Activated CD4-positive, alpha-beta T cell treated with anti-CD3 and anti-CD28 coated beads, Interleukin-2, amount 50 U/mL, for 4 hours (primary cell): Measurements from ENCODE around the gene SPNS2.

Experiments used
- DNase-seq, 2 experiments: peaks; one replicate each; pipeline ENCODE4 v3.0.0-alpha.2; 2020

SPNS2 gene

DNA sequence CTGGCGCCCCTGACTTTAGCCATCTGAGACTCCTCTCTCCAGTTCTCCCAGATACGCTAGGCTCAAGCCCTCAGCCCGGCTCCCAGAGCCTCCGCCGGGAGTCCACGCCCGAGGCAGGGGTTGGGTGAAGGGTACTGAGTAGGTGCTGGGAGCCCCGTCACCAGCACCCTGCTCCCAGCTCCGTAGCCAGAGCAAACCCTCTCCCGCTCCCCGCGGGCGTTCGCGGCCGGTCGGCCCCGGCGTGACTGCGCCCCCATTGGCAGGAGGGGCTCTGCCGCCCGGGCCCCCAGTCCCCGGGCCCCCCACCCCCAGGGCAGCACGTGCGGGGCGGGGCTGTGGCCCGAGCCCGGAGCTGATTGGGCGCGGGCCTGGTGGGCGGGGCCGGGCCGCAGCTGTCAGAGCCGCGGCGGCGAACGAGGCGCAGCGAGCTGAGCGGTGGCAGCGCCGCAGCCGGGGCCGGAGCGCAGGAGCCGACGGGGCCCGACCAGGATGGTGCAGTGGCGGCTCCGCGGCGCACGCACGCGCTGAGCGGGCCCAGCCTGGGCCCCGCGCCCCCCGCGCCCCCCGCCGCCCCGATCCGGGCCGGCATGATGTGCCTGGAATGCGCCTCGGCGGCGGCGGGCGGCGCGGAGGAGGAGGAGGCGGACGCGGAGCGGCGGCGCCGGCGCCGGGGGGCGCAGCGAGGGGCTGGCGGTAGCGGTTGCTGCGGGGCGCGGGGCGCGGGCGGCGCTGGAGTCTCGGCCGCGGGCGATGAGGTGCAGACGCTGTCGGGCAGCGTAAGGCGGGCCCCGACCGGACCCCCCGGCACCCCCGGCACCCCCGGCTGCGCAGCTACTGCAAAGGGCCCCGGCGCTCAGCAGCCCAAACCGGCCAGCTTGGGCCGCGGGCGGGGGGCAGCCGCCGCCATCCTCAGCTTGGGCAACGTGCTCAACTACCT lies at the start of gene SPNS2:
SPNS2 (plus strand) TSS at position 421 of the 937 bp plus-strand sequence; CDS start at position 588, 167 bp downstream.
- peak; percentile 44 to 46 for DNase-seq

- DNase-seq: no peak
Observed at GRCh38 chr17:4449736-4450135, 48.9 kb upstream of the SPNS2 start.

DNA sequence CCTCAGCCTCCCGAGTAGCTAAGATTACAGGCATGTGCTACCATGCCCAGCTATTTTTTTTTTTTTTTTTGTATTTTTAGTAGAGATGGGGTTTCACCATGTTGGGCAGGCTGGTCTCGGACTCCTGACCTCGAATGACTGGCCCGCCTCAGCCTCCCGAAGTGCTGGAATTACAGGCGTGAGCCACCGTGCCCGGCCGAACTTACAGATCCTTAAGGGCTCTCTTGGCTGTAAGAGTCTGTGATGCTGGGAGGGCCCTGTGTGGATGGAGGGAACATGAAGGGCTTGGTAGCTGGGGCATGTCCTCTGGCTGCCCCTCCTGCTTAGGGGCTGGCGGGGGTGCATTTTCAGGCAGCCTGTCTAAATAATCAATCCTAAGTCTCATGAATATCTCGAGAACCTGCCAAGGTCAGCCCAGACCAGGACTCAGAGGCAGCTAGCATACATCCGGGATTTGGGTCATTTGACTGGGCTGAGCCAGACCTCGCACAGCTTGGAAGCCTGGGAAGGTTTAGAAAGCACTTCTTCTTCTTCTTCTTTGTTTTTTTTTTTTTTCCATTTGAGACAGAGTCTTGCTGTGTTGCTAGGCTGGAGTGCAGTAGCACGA lies 47.9 kb upstream of the SPNS2 start:
- no peak for DNase-seq

GRCh38 chr17:4453812-4454591 lies 44.7 kb upstream of the SPNS2 start:
- DNase-seq: no peak

DNA sequence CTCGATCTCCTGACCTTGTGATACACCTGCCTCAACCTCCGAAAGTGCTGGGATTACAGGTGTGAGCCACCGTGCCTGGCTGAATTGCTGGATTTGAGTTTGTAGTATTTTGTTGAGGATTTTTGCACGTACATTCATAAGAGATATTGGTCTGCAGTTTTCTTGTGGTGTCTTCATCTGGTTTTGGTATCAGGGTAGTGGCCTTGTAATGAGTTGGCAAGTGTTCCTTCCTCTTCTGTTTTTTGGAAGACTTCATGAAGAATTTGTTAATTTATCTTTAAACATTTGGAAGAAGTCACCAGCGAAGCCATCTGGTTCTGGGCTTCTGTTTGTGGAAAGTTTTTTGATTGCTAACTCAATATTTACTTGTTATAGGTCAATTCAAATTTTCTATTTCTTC lies 38.0 kb upstream of the SPNS2 start:
- no peak for DNase-seq

DNA sequence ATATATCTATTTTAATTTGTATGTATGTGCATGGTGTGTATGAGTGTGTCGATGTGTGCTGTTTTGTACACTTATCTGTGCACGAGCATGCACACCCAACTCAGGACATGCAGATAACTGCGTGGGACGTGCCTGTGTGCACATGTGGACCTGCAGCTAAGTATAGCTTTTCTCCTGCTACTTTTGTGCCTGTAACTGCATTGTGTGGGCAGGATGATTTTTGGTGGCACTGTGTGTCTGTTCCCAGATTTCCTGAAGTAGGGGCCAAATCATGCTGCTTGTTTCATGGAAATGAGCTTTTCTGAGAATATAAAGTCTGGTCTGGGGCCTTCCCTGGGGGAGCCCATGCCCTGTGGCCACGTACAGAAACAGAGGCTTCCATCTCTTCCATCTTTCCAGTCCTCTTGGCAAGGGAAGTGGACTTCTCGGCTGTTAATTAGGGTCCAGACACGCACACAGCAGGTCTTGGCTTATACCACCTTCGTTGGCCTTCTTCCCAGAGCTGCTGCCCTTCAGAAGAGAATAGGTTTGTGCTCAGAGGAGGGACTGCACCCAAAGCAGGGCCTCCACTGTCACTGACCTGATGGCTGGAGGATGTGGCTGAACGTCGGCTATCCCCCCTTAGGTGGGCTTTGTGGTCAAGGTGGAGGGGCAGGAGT lies 34.7 kb upstream of the SPNS2 start:
- DNase-seq: no peak

DNA sequence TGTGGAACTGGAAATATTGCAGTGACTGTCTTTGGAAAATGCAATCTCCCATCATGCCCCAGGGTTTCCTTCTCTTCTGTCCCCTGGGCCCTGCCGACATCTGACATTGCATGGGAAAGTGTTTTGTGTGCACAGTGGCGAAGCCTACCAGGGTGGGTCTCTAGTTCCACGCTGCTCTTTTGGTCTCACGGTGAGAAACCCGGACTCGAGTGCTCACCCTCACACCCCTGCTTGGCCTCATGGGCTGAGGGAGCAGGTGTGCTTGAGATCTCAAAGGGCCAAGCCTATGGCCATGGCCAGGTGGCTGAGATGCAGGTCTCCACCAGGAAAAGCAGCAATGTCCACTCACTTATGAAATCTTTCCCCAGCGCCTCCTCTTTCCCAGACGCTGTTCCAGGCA lies 32.9 kb upstream of the SPNS2 start:
- DNase-seq: no peak

DNA sequence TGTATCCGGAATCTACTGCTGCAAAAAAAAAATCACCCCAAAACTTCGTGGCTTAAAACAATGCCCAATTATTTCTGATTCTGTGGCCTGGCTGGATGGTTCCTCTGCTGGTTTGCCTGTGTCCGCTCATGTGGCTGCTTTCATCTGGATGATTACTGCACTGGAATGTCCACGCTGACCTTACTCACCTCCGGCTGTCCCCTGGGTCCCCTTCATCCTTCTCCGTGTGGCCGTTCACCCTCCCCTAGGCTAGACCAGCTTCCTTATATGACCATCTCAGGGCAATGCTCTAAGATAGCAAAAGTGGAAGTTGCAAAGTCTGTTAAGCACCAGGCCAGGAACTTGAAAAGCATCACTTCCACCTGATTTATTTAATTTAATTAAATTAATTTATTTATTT lies 31.4 kb upstream of the SPNS2 start:
- DNase-seq: no peak

- DNase-seq: no peak
Observed at GRCh38 chr17:4469552-4469951, 29.1 kb upstream of the SPNS2 start.

DNA sequence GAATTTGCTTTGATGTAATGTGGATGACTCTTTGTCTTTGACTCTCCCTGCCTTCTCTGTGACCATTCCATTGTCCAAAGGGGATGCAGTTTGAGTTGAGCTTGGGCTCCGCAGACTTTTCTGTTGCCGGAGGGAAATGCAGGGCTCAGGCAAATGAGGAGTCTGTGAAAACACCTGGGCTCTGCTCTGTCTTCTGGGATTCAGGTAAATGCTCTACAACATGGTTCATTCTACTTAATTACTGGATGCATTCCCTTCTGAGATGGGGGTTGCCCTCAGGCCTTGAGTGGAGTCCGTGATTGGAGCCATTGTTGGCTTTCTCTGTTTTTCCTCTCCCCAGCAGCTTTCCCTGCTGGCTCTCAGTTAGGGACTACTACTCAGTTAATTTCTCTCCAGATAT lies 26.4 kb upstream of the SPNS2 start:
- no peak for DNase-seq

DNA sequence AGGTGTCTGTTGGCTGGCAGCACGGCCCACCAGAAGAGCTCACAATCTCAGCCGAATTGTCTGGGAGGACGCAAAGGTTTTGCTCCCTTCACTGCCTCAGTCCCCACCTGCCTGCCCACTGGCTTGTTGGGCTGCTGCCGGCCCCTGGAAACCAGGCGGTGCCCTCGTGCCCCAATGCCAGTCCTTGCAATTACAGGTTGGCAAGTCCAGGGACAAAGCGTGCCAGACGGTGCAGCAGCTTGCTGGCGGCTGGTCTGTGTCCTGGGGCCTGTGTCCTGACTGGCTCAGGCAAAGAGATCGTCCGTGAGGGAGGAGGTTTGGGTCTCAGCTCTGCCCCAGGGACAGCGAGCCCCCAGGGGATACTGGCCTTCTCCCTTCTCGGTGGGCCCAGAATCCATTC lies 24.6 kb upstream of the SPNS2 start:
- no peak for DNase-seq

DNA sequence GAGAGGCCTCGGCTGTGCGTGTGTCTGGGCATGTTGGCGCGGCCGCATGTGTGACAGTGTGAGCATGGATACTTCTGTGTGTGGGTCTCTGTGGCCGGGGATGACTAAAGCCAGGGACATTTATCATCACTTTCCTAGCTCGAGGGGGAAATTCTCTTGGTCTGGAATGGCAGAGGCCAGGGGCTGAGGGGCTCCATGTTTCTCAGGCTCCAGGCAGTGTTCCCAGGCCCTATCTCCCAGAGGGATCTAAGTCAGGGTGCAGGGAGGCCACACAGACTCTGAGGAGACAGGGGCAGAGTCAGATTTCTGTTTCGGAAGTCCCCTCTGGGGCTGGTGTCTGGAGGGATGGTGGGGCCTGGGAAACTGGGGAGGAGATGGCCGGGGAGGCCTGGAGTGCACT lies 23.7 kb upstream of the SPNS2 start:
- no peak for DNase-seq

- DNase-seq: no peak
Observed at GRCh38 chr17:4475463-4475862, 23.2 kb upstream of the SPNS2 start.

- no peak for DNase-seq
Observed at GRCh38 chr17:4476017-4476416, 22.7 kb upstream of the SPNS2 start.

GRCh38 chr17:4476511-4477070 lies 22.1 kb upstream of the SPNS2 start:
- DNase-seq: no peak

- no peak for DNase-seq
Observed at GRCh38 chr17:4477255-4477791, 21.4 kb upstream of the SPNS2 start.

- no peak for DNase-seq
Observed at GRCh38 chr17:4478318-4478830, 20.3 kb upstream of the SPNS2 start.

- no peak for DNase-seq
Observed at GRCh38 chr17:4479340-4479981, 19.2 kb upstream of the SPNS2 start.

DNA sequence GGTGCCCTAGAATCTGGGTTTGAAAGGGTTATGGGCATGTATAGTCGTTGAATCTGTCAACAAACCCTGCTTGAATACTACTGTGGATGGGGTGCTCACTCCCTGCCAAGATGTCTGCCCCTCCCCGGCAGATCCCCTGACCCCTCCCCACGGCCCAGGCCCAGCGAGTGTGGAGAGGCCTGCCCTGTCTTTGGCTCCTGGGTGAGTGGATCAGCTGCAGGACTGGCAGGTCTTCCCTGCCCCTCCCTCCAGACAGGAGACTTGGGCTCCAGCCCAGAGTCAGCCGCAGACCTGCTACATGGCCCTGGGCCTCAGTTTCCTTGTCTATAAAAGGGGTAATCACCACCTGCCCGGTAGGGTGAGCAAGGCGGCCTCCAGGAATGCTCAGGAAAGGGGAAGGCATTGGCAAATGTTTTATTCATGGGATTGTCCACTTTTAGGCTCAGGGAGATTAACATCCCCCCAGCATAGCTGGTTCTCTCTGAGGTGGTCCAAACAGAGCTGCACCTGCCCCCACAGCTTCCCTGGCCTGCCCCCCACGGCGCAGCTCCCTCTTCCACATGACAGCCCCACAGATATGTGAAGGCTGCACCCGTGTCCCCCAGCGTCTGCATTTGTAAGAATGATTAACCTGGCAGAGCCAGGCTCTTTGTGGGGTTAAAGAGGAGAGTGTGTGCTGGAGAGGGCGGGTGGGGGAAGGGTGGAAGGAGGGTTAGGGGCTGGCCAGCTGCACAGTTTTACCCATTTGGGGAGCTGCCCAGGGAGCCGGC lies 18.5 kb upstream of the SPNS2 start:
- DNase-seq: no peak
